Measurements from ENCODE around the gene TMED9. TPM values are rescaled to one million over a fixed set of nuclear protein-coding genes. Genes with fewer than 3 reads are reported as not detected.

Gene TMED9
- total and polyA plus RNA-seq, 7 experiments from 2014 or later = 50.5 to 144 (median 69.7) TPM

DNA sequence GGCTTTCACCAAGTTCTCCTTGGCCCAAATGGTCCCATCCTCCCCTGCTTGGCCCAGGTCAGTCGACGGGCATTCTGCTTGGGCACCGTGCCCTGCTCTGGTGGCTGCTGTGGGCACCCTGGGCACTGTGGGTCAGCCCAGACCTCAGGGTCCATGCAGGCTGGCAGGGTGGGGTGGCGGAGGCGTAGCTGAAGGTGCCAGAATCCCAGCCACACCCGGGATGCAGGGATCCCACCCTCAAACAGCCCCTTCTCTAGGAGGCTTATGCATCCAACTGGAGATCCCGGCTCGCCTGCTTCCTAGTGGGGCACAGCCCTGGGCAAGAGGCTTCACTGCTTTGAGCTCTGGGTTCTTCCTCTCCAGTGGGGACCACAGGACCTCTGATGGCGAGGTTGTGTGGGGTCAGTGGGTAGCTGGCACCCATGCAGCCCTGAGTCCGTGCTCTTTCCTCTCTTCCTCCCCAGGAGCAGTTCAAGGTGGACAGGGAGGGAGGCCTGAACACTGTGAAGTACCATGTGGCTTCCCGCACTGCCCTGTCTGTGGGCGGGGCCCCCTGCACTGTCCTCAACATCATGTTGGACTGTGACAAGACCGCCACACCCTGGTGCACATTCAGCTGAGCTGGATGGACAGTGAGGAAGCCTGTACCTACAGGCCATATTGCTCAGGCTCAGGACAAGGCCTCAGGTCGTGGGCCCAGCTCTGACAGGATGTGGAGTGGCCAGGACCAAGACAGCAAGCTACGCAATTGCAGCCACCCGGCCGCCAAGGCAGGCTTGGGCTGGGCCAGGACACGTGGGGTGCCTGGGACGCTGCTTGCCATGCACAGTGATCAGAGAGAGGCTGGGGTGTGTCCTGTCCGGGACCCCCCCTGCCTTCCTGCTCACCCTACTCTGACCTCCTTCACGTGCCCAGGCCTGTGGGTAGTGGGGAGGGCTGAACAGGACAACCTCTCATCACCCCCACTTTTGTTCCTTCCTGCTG is 17.4 kb downstream of the TMED9 start:
- ATAC-seq (no peak), DNase-seq (no peak)
- H3K9me3 ChIP-seq (ENCODE audit: control insufficient read depth in 2 of 3, low read length in 3 of 3) = no peaks in the 10 kb centered on the region
- H3K4me3 ChIP-seq (ENCODE audit: low read length) = no peak overlapping the region
- Mint-ChIP-seq H3K9me3 (no peaks in the 10 kb centered on the region), H3K36me3 (peaks cover 0 to 5% (median 0%) of the 10 kb centered on the region in 5 donors), H3K4me1 (peaks cover 4 to 24% (median 22%) of the 10 kb centered on the region in 7 donors), H3K27me3 (no peaks in the 10 kb centered on the region), H3K4me3 (no peak overlapping the region), H3K27ac (peak overlapping the region in 1 of 9 donors; percentile 69)
- intact Hi-C loops (cut with micrococcal nuclease) = loop anchor here in 1 of 2 donors (10.0 kb wide), 1 partner anchor 545 kb away; the partner anchor contains the start of gene NHP2
- H3K4me1 ChIP-seq (ENCODE audit: control insufficient read depth in 2 of 2, insufficient read depth in 2 of 2, low read length in 2 of 2) = no peaks in the 10 kb centered on the region
- ChIA-PET CTCF (no interaction called here), POLR2A (interaction anchor here (1.0 kb wide), 1 partner anchor 16 kb away, joined by 4 read pairs; no protein-coding TSS in a partner anchor)
- no peak overlapping the region for H3K27ac ChIP-seq (ENCODE audit: low read depth, low read length)
- no peaks in the 10 kb centered on the region for H3K27me3 ChIP-seq (ENCODE audit: control insufficient read depth in 2 of 2, insufficient read depth in 2 of 2, low read length in 2 of 2)
- H3K36me3 ChIP-seq (ENCODE audit: control insufficient read depth in 2 of 3, insufficient read depth in 3 of 3, low read length in 3 of 3) = peaks cover 0 to 35% (median 0%) of the 10 kb centered on the region in 3 experiments

DNA sequence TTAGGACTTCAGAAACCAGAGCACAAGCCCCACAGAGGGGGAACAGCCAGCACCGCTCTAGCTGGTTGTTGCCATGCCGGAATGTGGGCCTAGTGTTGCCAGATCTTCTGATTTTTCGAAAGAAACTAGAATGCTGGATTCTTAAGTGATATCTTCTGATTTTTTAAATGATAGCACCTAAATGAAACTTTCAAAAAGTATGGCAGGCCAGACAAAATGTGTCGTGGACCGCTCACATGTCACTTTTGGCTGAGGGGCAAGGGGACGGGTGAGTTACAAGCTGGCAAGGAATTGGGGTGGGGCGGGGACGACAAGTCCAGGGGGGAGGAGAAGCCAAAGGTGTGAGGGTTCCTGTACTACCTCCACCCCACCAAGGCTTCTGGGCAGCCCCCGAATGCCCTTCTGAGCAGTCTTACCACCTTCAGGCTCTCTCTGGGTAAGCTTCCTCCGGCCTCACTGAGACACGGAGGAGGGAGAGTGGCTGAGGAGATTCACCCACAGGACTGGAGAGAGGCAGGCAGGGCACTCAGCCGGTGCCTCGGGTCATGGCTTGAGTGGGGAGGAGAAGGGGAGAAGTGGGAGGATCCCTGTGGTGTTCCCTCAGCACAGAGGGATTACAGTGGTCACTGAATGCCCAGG is 18.2 kb downstream of the TMED9 start:
- DNase-seq (no peak), ATAC-seq (no peak)
- Histone ChIP-seq H3K27me3 (ENCODE audit: control insufficient read depth in 2 of 2, insufficient read depth in 2 of 2, low read length in 2 of 2) (no peaks in the 10 kb centered on the region), H3K4me1 (ENCODE audit: control insufficient read depth in 2 of 2, insufficient read depth in 2 of 2, low read length in 2 of 2) (no peaks in the 10 kb centered on the region), H3K27ac (ENCODE audit: low read depth, low read length) (no peak overlapping the region), H3K36me3 (ENCODE audit: control insufficient read depth in 2 of 3, insufficient read depth in 3 of 3, low read length in 3 of 3) (peaks cover 0 to 26% (median 0%) of the 10 kb centered on the region in 3 experiments), H3K9me3 (ENCODE audit: control insufficient read depth in 2 of 3, low read length in 3 of 3) (no peaks in the 10 kb centered on the region), H3K4me3 (ENCODE audit: low read length) (no peak overlapping the region)
- Mint-ChIP-seq H3K9me3 (no peaks in the 10 kb centered on the region), H3K36me3 (peaks cover 0 to 5% (median 0%) of the 10 kb centered on the region in 5 donors), H3K27ac (peak overlapping the region in 2 of 9 donors; percentile 10 to 69), H3K27me3 (no peaks in the 10 kb centered on the region), H3K4me1 (peaks cover 2 to 24% (median 21%) of the 10 kb centered on the region in 7 donors), H3K4me3 (no peak overlapping the region)
- ChIA-PET CTCF (no interaction called here), POLR2A (no interaction called here)
- intact Hi-C loops (cut with micrococcal nuclease) = no loop called here

DNA sequence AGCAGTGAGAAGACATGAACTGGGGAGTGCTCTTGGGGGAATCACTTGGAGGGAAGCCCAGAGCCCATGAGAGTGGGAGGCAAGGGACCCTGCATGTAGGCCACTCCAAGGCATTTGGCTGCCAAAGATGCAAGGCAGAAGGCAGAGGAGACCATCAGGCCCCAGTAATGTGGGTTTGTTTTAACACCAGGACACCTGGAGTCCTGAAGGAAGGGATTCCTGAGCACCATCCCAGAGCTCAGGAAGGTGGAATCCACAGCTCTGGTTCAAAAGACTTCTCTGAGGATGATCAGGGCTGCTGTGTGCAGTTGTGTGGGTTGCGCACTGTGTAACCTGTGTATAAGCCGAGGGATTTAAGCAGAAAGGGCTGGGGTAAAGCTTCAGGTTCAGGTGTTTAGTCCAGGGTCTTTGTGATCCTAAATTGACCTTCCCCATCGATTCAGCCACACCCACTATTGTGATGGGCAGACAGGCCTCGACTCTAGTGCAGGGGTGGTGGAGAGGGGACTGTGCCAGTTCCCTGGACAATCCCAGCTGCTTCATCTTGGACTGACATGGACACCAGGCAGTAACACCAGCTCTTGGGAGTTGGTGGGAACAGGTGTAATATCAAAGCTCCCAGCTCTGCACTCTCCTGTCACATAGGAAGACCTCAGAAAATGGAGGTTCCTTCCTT is 18.9 kb downstream of the TMED9 start:
- peak overlapping the region in 5 of 9 donors; percentile 17 to 69 (median 46) for H3K27ac Mint-ChIP-seq
- CTCF ChIA-PET = no interaction called here

GRCh38 chr5:177611446-177612214 is 19.6 kb downstream of the TMED9 start:
- H3K4me1 ChIP-seq (ENCODE audit: control insufficient read depth in 2 of 2, insufficient read depth in 2 of 2, low read length in 2 of 2) = no peaks in the 10 kb centered on the region
- CTCF ChIA-PET = no interaction called here
- H3K36me3 ChIP-seq (ENCODE audit: control insufficient read depth in 2 of 3, insufficient read depth in 3 of 3, low read length in 3 of 3) = peaks cover 0 to 15% (median 0%) of the 10 kb centered on the region in 3 experiments
- ATAC-seq (no peak), DNase-seq (no peak)
- Mint-ChIP-seq H3K9me3 (no peaks in the 10 kb centered on the region), H3K4me3 (no peak overlapping the region), H3K27me3 (no peaks in the 10 kb centered on the region), H3K27ac (peak overlapping the region in 7 of 9 donors; percentile 8 to 68 (median 45)), H3K36me3 (peaks cover 0 to 6% (median 0%) of the 10 kb centered on the region in 5 donors), H3K4me1 (peaks cover 2 to 13% (median 10%) of the 10 kb centered on the region in 7 donors)
- intact Hi-C loops (cut with micrococcal nuclease) = no loop called here
- no peaks in the 10 kb centered on the region for H3K9me3 ChIP-seq (ENCODE audit: control insufficient read depth in 2 of 3, low read length in 3 of 3)
- POLR2A ChIA-PET = no interaction called here
- H3K4me3 ChIP-seq (ENCODE audit: low read length) = no peak overlapping the region
- no peaks in the 10 kb centered on the region for H3K27me3 ChIP-seq (ENCODE audit: control insufficient read depth in 2 of 2, insufficient read depth in 2 of 2, low read length in 2 of 2)
- H3K27ac ChIP-seq (ENCODE audit: low read depth, low read length) = no peak overlapping the region

More for the DNA sequence above, 18.9 kb downstream of the TMED9 start:
- no peak overlapping the region for H3K27ac ChIP-seq (ENCODE audit: low read depth, low read length)
- peaks cover 0 to 4% (median 0%) of the 10 kb centered on the region in 5 donors for H3K36me3 Mint-ChIP-seq
- no peaks in the 10 kb centered on the region for H3K4me1 ChIP-seq (ENCODE audit: control insufficient read depth in 2 of 2, insufficient read depth in 2 of 2, low read length in 2 of 2)
- no peaks in the 10 kb centered on the region for H3K9me3 ChIP-seq (ENCODE audit: control insufficient read depth in 2 of 3, low read length in 3 of 3)
- POLR2A ChIA-PET = no interaction called here
- intact Hi-C loops (cut with micrococcal nuclease) = no loop called here
- H3K9me3 Mint-ChIP-seq = no peaks in the 10 kb centered on the region
- H3K4me3 ChIP-seq (ENCODE audit: low read length) = no peak overlapping the region
- H3K4me1 Mint-ChIP-seq = peaks cover 2 to 21% (median 17%) of the 10 kb centered on the region in 7 donors
- H3K4me3 Mint-ChIP-seq = no peak overlapping the region
- no peaks in the 10 kb centered on the region for H3K27me3 Mint-ChIP-seq
- peaks cover 0 to 20% (median 0%) of the 10 kb centered on the region in 3 experiments for H3K36me3 ChIP-seq (ENCODE audit: control insufficient read depth in 2 of 3, insufficient read depth in 3 of 3, low read length in 3 of 3)
- H3K27me3 ChIP-seq (ENCODE audit: control insufficient read depth in 2 of 2, insufficient read depth in 2 of 2, low read length in 2 of 2) = no peaks in the 10 kb centered on the region
- ATAC-seq = no peak
- no peak for DNase-seq

GRCh38 chr5:177612215-177612673 is 20.2 kb downstream of the TMED9 start:
- Mint-ChIP-seq H3K4me1 (peaks cover 0 to 7% (median 4%) of the 10 kb centered on the region in 7 donors), H3K27ac (peak overlapping the region in 7 of 9 donors; percentile 8 to 68 (median 44)), H3K4me3 (no peak overlapping the region), H3K9me3 (no peaks in the 10 kb centered on the region), H3K36me3 (peaks cover 0 to 6% (median 0%) of the 10 kb centered on the region in 5 donors), H3K27me3 (no peaks in the 10 kb centered on the region)
- no peak for ATAC-seq
- ChIA-PET POLR2A (no interaction called here), CTCF (no interaction called here)
- Histone ChIP-seq H3K27ac (ENCODE audit: low read depth, low read length) (no peak overlapping the region), H3K4me3 (ENCODE audit: low read length) (no peak overlapping the region), H3K27me3 (ENCODE audit: control insufficient read depth in 2 of 2, insufficient read depth in 2 of 2, low read length in 2 of 2) (no peaks in the 10 kb centered on the region), H3K4me1 (ENCODE audit: control insufficient read depth in 2 of 2, insufficient read depth in 2 of 2, low read length in 2 of 2) (no peaks in the 10 kb centered on the region), H3K9me3 (ENCODE audit: control insufficient read depth in 2 of 3, low read length in 3 of 3) (no peaks in the 10 kb centered on the region), H3K36me3 (ENCODE audit: control insufficient read depth in 2 of 3, insufficient read depth in 3 of 3, low read length in 3 of 3) (peaks cover 0 to 15% (median 0%) of the 10 kb centered on the region in 3 experiments)
- intact Hi-C loops (cut with micrococcal nuclease) = no loop called here
- DNase-seq = no peak

DNA sequence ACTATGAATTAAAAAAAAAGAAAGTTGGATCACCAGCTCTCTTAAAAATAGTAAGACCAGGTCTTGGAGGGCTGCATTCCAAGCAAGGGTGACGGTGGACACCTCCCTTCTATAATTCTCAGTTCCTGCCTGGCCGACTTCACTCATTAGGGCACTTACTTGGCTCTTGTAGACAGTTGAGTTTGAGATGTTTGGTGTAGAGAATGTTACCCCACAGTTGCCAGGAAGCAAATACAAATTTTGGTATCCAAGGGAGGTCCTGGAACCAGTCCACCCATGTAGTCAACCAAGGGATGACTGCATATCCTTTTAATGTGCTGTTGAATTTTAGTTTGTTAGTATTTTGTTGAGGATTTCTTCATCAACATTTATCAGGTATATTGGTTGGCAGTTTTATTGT is 28.6 kb downstream of the TMED9 start:
- Mint-ChIP-seq H3K36me3 (peaks cover 7 to 71% (median 35%) of the 10 kb centered on the region in 5 donors), H3K27ac (no peak overlapping the region), H3K4me1 (no peaks in the 10 kb centered on the region), H3K27me3 (no peaks in the 10 kb centered on the region), H3K4me3 (no peak overlapping the region), H3K9me3 (peaks cover 0 to 1% (median 0%) of the 10 kb centered on the region in 11 donors)
- ATAC-seq (no peak), DNase-seq (no peak)
- Histone ChIP-seq H3K4me1 (ENCODE audit: control insufficient read depth in 2 of 2, insufficient read depth in 2 of 2, low read length in 2 of 2) (no peaks in the 10 kb centered on the region), H3K27ac (ENCODE audit: low read depth, low read length) (no peak overlapping the region), H3K27me3 (ENCODE audit: control insufficient read depth in 2 of 2, insufficient read depth in 2 of 2, low read length in 2 of 2) (no peaks in the 10 kb centered on the region), H3K9me3 (ENCODE audit: control insufficient read depth in 2 of 3, low read length in 3 of 3) (no peaks in the 10 kb centered on the region), H3K36me3 (ENCODE audit: control insufficient read depth in 2 of 3, insufficient read depth in 3 of 3, low read length in 3 of 3) (peaks cover 0 to 32% (median 15%) of the 10 kb centered on the region in 3 experiments), H3K4me3 (ENCODE audit: low read length) (no peak overlapping the region)
- ChIA-PET POLR2A (no interaction called here), CTCF (no interaction called here)
- intact Hi-C loops (cut with micrococcal nuclease) = no loop called here

Data from naive thymus-derived CD4-positive, alpha-beta T cell (primary cell).